ENCODE data around the gene TCEAL8.

DNA sequence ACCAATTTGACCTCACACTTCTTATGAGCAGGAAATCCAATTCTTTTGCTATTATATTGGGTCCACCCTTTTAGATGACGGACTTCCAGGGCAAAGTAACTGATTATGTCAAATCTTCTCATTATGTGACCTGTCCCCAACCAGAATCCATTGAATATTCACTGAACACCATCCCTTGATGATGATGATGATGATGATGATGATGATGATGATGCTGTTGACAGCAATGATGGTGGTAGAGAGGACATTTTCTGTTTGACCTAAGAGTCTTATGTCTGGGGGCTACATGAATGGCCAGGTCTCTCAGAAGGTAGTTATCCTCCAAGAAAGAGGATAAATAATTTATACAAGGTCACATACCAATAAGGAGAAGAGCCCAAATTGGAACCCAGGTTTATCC lies 5.2 kb downstream of the TCEAL8 start:
- TF ChIP-seq, protein P1, sequence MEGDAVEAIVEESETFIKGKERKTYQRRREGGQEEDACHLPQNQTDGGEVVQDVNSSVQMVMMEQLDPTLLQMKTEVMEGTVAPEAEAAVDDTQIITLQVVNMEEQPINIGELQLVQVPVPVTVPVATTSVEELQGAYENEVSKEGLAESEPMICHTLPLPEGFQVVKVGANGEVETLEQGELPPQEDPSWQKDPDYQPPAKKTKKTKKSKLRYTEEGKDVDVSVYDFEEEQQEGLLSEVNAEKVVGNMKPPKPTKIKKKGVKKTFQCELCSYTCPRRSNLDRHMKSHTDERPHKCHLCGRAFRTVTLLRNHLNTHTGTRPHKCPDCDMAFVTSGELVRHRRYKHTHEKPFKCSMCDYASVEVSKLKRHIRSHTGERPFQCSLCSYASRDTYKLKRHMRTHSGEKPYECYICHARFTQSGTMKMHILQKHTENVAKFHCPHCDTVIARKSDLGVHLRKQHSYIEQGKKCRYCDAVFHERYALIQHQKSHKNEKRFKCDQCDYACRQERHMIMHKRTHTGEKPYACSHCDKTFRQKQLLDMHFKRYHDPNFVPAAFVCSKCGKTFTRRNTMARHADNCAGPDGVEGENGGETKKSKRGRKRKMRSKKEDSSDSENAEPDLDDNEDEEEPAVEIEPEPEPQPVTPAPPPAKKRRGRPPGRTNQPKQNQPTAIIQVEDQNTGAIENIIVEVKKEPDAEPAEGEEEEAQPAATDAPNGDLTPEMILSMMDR (conservative IDR thresholded peaks at IDR 0.05; ENCODE audit: low read length) = no peak
- no peak for TF ChIP-seq EZH2phosphoT487 (IDR thresholded peaks at IDR 0.05; ENCODE audit: borderline replicate concordance, low read depth, low read length)
